Esophagus muscularis mucosa (tissue), 3 donors: ENCODE results near the gene CTSF.

ENCODE experiments used
- CTCF ChIP-seq, 3 experiments: fragments of 200-600 bp in 2 of 3; fragments of 450-650 bp in 1 of 3; sonication (generic) in 2 of 3; IDR thresholded peaks; one replicate each; pipeline ENCODE4 v1.5.1; 2017 to 2019; ENCODE audit warnings: antibody characterized with exemption in 3 of 3, mild to moderate bottlenecking in 2 of 3, moderate library complexity in 1 of 3
- POLR2A ChIP-seq: fragments of 450-650 bp; IDR thresholded peaks from one replicate; pipeline ENCODE4 v1.6.1; 2017; ENCODE audit warnings: antibody characterized with exemption, moderate library complexity, mild to moderate bottlenecking, low read depth
- POLR2AphosphoS5 ChIP-seq, 2 donors: sonication (generic); formaldehyde crosslinking; IDR thresholded peaks; one replicate each; pipeline ENCODE4 v1.6.1; 2017; ENCODE audit warnings: antibody characterized with exemption in 2 of 2

GRCh38 chr11:66612458-66612857, 44.1 kb upstream of the CTSF start:
- no peak for TF ChIP-seq CTCF (IDR thresholded peaks at IDR 0.05)
- TF ChIP-seq POLR2A = no peak
- no peak for TF ChIP-seq POLR2AphosphoS5 (IDR thresholded peaks at IDR 0.05)
